DMS114 treated with DMSO at 0.1 percent for 48 hours (cell line): Measurements from ENCODE around the gene IKZF1.

Source experiments
- DNase-seq: peaks from one replicate; lab custom pipeline; 2025; ENCODE audit not compliant: unreplicated experiment; lab: John Stamatoyannopoulos, UW

The IKZF1 gene

DNA sequence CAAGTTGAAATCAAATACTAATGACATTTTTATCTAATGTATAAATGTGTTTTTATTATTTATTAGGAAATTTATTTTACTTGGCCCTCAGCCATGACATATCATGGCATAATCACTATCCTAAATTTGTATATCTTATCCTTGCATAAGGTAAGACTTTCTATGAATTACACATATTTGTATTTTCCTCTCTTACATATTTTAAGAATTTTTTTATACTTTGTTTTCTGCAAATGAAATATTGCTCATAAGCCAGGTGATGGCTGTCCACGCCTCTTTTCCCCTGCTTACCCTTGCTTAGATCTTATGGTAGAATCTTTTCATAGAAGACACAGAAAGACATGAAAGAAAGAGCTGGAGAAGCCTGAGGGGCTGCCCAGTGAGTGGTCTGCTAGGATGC lies 48.2 kb downstream of the IKZF1 start:
- no peak for DNase-seq

DNA sequence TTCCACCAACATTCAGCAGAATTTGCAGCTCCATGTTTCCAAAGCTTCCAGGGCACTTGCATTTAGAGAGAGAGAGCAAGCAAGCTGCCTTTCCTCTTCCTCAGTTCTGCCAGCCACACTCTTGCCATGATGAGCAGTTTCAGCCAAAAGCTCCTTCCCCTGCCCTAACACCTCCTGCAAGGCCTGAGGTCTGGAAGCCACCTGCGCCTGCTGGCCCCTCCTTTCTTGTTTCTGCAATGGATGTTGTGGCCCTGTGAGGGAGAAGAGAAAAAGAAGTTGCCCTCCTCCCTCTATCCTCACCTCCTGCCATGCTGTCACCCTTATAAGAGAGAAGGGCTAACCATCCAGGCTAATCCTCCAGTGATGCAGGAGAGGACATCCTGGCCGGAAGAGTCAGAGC lies 48.7 kb downstream of the IKZF1 start:
- DNase-seq = no peak

- DNase-seq = no peak
These were observed 49.5 kb downstream of the IKZF1 start for GRCh38 chr7:50353894-50354595.

DNA sequence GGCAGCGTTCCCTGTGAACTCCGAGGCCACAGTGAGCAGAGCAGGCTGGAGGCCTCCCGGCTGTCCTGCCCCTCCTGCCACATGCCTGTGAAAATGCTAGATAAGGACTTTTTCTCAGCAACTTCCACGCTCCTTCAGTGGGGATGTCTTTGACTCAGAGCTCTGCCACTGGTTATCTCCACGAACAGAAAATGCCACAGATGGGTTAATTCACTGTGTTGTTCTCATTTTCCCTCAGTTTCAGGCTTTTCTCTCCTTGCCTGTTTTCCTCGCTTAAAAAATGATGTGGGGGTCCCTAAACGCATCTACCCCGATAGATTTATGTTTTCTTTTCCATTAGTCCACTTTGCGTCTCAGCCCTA lies 51.3 kb downstream of the IKZF1 start:
- no peak for DNase-seq

DNA sequence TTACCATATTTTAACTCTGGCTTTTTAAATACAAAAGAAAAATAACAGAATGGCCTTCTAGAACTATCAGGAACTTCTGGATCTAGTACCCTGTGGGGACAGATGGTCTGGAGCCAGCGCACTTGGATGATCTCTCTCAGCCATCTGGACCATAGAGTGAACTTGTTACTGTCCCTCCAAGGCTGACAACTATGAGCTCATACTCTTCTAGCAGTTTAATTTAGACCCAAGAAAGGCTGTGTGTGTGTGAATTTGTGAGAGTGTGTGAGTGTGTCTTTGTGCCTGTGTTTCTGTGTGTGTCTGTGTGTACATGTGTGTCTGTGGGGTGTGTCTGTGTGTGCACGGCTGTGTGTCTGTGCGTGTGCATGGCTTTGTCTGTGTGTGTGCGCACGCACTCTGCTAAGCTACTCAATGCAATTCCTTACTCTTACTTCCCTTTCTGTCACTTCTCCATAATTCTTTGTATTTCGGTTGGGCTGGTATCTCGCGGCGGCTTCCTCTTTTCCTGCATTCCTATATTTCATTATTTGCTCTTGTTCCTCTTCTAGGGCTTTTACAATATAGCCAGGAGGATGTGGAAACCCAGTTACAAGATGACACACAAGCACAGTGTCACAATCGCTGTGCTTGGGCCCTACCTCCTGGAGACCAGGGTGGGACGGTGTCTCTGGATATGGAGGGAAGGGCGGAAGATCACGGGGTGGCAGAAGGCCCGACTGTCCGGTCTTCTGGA lies 51.9 kb downstream of the IKZF1 start:
- no peak for DNase-seq

DNA sequence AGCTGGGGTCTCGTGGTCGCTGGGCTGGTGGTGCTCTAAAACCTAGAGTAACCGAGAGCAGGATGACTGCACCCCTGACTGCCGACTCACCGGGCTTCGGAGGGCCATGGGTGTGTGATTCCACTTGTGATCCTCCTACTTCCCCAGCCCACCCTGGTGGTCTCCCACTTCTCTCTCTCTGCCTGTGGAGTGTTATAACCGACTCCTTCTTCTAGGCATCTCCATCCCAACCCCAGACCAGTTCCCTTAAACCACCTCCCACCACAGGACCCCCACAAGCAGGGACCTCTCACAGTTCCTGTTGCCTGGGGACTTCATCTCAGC lies 52.4 kb downstream of the IKZF1 start:
- DNase-seq = no peak

GRCh38 chr7:50357426-50357825 lies 52.9 kb downstream of the IKZF1 start:
- DNase-seq = no peak

- DNase-seq = no peak
These were observed 53.7 kb downstream of the IKZF1 start for GRCh38 chr7:50358041-50358705.

DNA sequence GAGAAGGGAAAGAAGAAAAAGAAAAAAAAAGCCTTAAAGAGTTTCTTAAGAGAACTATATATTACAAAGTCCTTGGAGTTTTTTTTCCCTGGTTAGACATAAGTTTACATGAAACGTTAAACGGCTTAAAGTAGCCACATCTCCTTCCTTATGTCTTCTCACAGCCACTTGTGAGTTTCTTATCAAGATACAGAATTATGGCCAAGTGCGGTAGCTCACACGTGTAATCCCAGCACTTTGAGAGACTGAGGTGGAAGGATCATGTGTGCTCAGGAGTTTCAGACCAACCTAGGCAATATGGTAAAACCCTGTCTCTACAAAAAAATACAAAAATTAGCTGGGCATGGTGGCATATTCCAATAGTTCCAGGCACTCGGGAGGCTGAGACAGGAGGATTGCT lies 54.3 kb downstream of the IKZF1 start:
- no peak for DNase-seq

DNA sequence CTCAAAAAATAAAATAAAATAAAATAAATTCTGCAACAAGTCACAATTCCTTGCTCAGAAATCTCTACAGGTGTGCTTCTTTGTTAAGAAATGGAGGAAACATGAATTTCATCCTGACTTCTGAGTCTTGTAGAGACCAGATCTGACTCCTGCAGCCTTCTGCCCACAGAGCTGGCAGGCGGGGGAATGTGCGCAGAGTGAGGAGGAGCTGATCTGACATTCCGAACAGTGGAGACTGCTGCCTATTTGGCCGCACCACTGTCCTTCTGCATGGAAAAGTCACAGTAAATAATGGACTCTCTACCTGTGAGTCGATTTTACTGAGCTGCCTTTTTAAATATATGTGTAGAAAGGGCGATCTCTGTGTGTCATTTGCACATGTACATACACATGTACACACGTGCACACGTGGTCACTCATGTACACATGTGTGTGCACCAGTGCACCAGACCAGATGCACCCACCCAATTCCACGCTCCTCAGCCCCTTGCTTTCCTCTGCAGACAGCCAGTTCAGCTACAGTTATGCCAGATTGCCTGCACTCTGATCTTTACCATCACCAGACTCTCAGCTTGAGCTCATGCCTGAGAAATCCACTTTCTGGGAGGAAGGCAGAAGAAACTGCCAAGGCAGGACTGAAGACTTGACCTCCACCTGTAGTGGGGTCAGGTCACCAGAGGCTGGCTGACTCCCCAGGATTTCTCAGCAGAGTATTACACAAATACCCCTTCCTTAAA lies 54.9 kb downstream of the IKZF1 start:
- no peak for DNase-seq

- DNase-seq = no peak
These were observed 55.7 kb downstream of the IKZF1 start for GRCh38 chr7:50359995-50360925.

DNA sequence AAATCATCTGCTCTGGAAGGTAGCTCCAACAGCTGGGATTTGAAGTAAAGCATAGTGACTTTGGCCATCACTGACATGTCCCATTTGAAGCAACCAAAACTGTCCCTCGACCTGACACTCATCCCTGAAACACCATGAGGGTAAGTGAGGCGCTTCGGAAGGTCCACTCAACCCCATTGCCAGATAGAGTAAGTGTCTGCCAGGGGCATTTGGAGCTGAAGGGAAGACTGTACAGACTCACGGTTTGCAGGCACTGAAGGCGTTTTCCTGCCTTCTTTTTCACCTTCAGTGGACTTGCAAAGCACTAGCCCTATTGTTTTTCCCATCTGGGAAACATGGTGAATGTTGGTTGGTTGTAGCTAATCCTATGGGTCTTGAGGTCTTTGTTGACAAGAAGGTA lies 57.6 kb downstream of the IKZF1 start:
- no peak for DNase-seq

GRCh38 chr7:50362712-50363282 lies 58.3 kb downstream of the IKZF1 start:
- DNase-seq = no peak

- DNase-seq = no peak
These were observed 59.0 kb downstream of the IKZF1 start for GRCh38 chr7:50363327-50364060.

- no peak for DNase-seq
These were observed 60.1 kb downstream of the IKZF1 start for GRCh38 chr7:50364645-50365044.

GRCh38 chr7:50366311-50366710 lies 61.8 kb downstream of the IKZF1 start:
- DNase-seq = no peak

GRCh38 chr7:50367100-50367499 lies 62.6 kb downstream of the IKZF1 start:
- no peak for DNase-seq

GRCh38 chr7:50367570-50367969 lies 63.1 kb downstream of the IKZF1 start:
- no peak for DNase-seq

GRCh38 chr7:50368366-50368765 lies 63.9 kb downstream of the IKZF1 start:
- DNase-seq = no peak
